OCI-LY7 (cell line): ENCODE measurements around the gene PRR7. TPM values are rescaled to one million over a fixed set of nuclear protein-coding genes. Genes with fewer than 3 reads are reported as not detected.

Experiments
- BruUV-seq: library from RNA; stranded (reverse); fragments of 400-500 nt; replicated peaks from 2 replicates; lab custom pipeline; 2021; lab: Mats Ljungman, UMichigan
- CTCF ChIA-PET: fragments of 300-600 bp; sonication (Branson Sonifier 250); formaldehyde crosslinking; loops from one replicate; lab custom pipeline; 2022; ENCODE audit warnings: antibody characterized with exemption; ENCODE audit not compliant: unreplicated experiment; lab: Charles Lee
- POLR2A ChIA-PET: fragments of 300-600 bp; sonication (Branson Sonifier 250); formaldehyde crosslinking; loops from one replicate; lab custom pipeline; 2022; ENCODE audit warnings: antibody characterized with exemption; lab: Charles Lee
- DNase-seq: peaks from one replicate; pipeline ENCODE4 v3.0.0-alpha.2; 2015; ENCODE audit warnings: low spot score
- H2AFZ ChIP-seq: fragments of 200-600 bp; sonication (generic), shearing (Covaris generic); 2 replicates; pipeline ENCODE4 v1.6.1; 2014; ENCODE audit warnings: mild to moderate bottlenecking, antibody characterized with exemption, low read length, moderate library complexity
- H3K27ac ChIP-seq: fragments of 200-600 bp; sonication (generic); 2 replicates; pipeline ENCODE4 v1.5.1; 2014; ENCODE audit warnings: mixed run types, low read depth, mild to moderate bottlenecking, moderate library complexity, low read length, inconsistent platforms; ENCODE audit not compliant: poor library complexity, severe bottlenecking
- H3K36me3 ChIP-seq: fragments of 200-600 bp; sonication (generic); 2 replicates; pipeline ENCODE4 v1.6.1; 2014; ENCODE audit warnings: mild to moderate bottlenecking, antibody characterized with exemption, low read length, moderate library complexity, mixed read lengths; ENCODE audit not compliant: insufficient read depth
- H3K4me1 ChIP-seq: fragments of 200-600 bp; sonication (generic); 2 replicates; pipeline ENCODE4 v1.5.1; 2014; ENCODE audit warnings: mild to moderate bottlenecking, low read length; ENCODE audit not compliant: insufficient read depth, poor library complexity, severe bottlenecking
- H3K4me2 ChIP-seq: fragments of 200-600 bp; sonication (generic); 2 replicates; pipeline ENCODE4 v1.6.1; 2014; ENCODE audit warnings: mild to moderate bottlenecking, low read length
- H3K4me3 ChIP-seq: fragments of 200-600 bp; sonication (generic); 2 replicates; pipeline ENCODE4 v1.5.1; 2014; ENCODE audit warnings: mild to moderate bottlenecking, low read depth, low read length; ENCODE audit not compliant: poor library complexity, severe bottlenecking
- H3K79me2 ChIP-seq: fragments of 200-600 bp; sonication (generic); 2 replicates; pipeline ENCODE4 v1.6.1; 2016; ENCODE audit warnings: low read depth, mild to moderate bottlenecking, low read length, moderate library complexity, mixed read lengths; ENCODE audit not compliant: insufficient read depth
- H3K9me2 ChIP-seq: fragments of 200-600 bp; sonication (generic); 2 replicates; pipeline ENCODE4 v1.6.1; 2016; ENCODE audit warnings: mild to moderate bottlenecking, low read length, mixed read lengths; ENCODE audit not compliant: insufficient read depth
- H3K9me3 ChIP-seq: fragments of 200-600 bp; sonication (generic); 2 replicates; pipeline ENCODE4 v1.6.1; 2014; ENCODE audit warnings: mild to moderate bottlenecking, mixed run types, low read length, mixed read lengths
- H4K20me1 ChIP-seq: fragments of 200-600 bp; sonication (generic); 2 replicates; pipeline ENCODE4 v1.6.1; 2014; ENCODE audit warnings: mild to moderate bottlenecking, antibody characterized with exemption, low read length, moderate library complexity, mixed read lengths; ENCODE audit not compliant: insufficient read depth
- EZH2phosphoT487 ChIP-seq: fragments of 200-600 bp; sonication (generic); IDR thresholded peaks from 2 replicates; pipeline ENCODE4 v1.6.1; 2018; ENCODE audit warnings: low read depth, borderline replicate concordance, mild to moderate bottlenecking, mixed run types, antibody characterized with exemption, low read length, moderate library complexity, mixed read lengths
- intact Hi-C: fragments of 100-400 bp; cut with micrococcal nuclease; formaldehyde crosslinking; loops from one replicate; pipeline ENCODE4 v1.10.0; 2022; ENCODE audit not compliant: unreplicated experiment
- total RNA-seq, 2 experiments: library from RNA; depleted of rRNA in 1 of 2; stranded (reverse); fragments of >200 nt in 1 of 2; shearing (Covaris generic) in 1 of 2; gene quantifications; 2 replicates each; pipeline ENCODE4 v1.2.3, GENCODE V29; 2014 to 2022
- TF ChIP-seq, protein P1 (sequence below): fragments of 200-600 bp; sonication (generic); conservative IDR thresholded peaks from 2 replicates; pipeline ENCODE4 v1.5.1; 2014; ENCODE audit warnings: mild to moderate bottlenecking, antibody characterized with exemption, low read length, moderate library complexity, mixed read lengths

The PRR7 gene
- total RNA-seq, 2 experiments from 2014 or later: 12.8 to 13.6 TPM

DNA sequence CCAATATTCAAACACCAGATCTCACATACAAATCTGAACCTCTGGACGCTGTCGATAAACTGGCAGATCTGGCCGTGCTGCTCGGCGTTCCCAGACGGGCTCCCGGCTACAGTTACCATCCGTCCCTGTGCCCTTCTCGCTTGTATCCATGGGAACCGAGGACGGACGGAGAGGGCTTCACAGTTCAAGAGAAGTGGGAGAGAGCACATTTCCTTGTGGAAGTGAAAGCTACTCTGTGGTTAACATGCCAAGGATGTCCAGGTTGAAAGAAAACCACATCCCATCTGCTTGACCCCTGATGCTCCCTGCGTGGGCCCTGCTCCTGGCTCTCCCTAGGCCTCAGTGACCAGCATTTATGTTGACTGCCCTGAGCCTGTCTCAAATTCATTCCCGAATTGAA is 33.2 kb downstream of the PRR7 start:
- no peak for TF ChIP-seq EZH2phosphoT487
- TF ChIP-seq, protein P1, sequence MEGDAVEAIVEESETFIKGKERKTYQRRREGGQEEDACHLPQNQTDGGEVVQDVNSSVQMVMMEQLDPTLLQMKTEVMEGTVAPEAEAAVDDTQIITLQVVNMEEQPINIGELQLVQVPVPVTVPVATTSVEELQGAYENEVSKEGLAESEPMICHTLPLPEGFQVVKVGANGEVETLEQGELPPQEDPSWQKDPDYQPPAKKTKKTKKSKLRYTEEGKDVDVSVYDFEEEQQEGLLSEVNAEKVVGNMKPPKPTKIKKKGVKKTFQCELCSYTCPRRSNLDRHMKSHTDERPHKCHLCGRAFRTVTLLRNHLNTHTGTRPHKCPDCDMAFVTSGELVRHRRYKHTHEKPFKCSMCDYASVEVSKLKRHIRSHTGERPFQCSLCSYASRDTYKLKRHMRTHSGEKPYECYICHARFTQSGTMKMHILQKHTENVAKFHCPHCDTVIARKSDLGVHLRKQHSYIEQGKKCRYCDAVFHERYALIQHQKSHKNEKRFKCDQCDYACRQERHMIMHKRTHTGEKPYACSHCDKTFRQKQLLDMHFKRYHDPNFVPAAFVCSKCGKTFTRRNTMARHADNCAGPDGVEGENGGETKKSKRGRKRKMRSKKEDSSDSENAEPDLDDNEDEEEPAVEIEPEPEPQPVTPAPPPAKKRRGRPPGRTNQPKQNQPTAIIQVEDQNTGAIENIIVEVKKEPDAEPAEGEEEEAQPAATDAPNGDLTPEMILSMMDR: no peak
- Histone ChIP-seq H3K4me1 (no peaks in the 10 kb centered on the region), H3K4me3 (no peak overlapping the region), H2AFZ (no peak overlapping the region), H3K36me3 (no peaks in the 10 kb centered on the region), H3K4me2 (no peak overlapping the region), H3K9me2 (no peaks in the 10 kb centered on the region), H3K9me3 (no peaks in the 10 kb centered on the region), H3K27ac (no peak overlapping the region), H3K79me2 (no peaks in the 10 kb centered on the region), H4K20me1 (no peaks in the 10 kb centered on the region)
- CTCF ChIA-PET: no interaction called here
- BruUV-seq: no TSS peak
- intact Hi-C loops: no loop called here
- POLR2A ChIA-PET: no interaction called here
- DNase-seq: no peak

DNA sequence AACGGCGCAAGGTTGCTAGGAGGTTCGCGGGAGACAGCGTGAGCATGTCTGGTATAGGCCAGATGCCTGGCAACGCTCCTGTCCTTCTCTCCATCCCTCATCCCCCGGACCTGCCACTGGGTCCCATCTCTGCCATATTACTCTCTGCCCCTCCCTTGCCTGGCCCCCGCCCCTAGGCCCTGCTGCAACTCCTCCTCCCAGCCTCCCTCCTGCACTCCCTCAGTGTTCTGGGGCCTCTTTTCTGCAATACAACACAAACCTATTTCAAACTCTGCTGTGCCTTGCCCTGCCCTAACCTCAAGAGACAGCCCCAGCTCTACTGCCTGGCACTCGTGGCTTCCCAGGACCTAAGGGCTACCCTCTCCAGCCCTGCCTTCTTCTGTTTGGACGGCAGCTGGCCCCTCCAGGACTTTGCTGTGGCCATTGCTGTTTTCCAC is 35.8 kb downstream of the PRR7 start:
- Histone ChIP-seq H3K9me3 (no peaks in the 10 kb centered on the region), H3K4me2 (no peak overlapping the region), H3K27ac (no peak overlapping the region), H3K9me2 (no peaks in the 10 kb centered on the region), H3K36me3 (peaks cover 9% of the 10 kb centered on the region; the same call in 1 of the 2 replicates), H3K4me1 (no peaks in the 10 kb centered on the region), H3K4me3 (no peak overlapping the region), H2AFZ (no peak overlapping the region), H3K79me2 (no peaks in the 10 kb centered on the region), H4K20me1 (no peaks in the 10 kb centered on the region)
- CTCF ChIA-PET: no interaction called here
- intact Hi-C loops: no loop called here
- no peak for TF ChIP-seq EZH2phosphoT487
- TF ChIP-seq, protein P1: no peak
- no peak for DNase-seq
- POLR2A ChIA-PET: no interaction called here
- BruUV-seq: no TSS peak

DNA sequence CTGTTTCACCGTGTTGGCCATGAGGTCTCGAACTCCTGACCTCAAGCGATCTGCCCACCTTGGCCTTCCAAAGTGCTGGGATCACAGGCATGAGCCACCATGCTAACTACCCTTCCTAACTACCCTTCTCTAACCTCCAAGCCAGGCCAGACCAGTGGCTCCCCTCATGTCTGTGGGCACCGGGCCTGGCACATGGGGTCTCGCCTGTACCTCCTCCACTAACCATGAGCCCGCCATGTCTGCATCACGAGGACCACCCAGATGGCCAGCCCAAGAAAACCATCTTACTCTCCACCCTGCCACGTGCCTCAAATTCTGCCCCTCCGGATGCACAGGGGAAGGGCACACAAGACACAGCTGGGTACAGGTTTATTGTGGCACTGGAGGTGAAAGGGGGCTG is 36.4 kb downstream of the PRR7 start:
- Histone ChIP-seq H3K36me3 (peaks cover 12% of the 10 kb centered on the region; the same call in 1 of the 2 replicates), H3K9me3 (no peaks in the 10 kb centered on the region), H4K20me1 (no peaks in the 10 kb centered on the region), H3K4me2 (no peak overlapping the region), H2AFZ (no peak overlapping the region), H3K79me2 (no peaks in the 10 kb centered on the region), H3K4me3 (no peak overlapping the region), H3K9me2 (no peaks in the 10 kb centered on the region), H3K27ac (no peak overlapping the region), H3K4me1 (no peaks in the 10 kb centered on the region)
- TF ChIP-seq EZH2phosphoT487: no peak
- TF ChIP-seq, protein P1: no peak
- POLR2A ChIA-PET: no interaction called here
- intact Hi-C loops: no loop called here
- DNase-seq: no peak
- CTCF ChIA-PET: no interaction called here
- BruUV-seq: no TSS peak
